ENCODE data around the gene MT1H.
"Not testable (repeated sequence)": the region's sequence is repeated elsewhere in the genome, so short reads cannot be mapped to it uniquely, and the experiment has no call there.

The MT1H gene

DNA sequence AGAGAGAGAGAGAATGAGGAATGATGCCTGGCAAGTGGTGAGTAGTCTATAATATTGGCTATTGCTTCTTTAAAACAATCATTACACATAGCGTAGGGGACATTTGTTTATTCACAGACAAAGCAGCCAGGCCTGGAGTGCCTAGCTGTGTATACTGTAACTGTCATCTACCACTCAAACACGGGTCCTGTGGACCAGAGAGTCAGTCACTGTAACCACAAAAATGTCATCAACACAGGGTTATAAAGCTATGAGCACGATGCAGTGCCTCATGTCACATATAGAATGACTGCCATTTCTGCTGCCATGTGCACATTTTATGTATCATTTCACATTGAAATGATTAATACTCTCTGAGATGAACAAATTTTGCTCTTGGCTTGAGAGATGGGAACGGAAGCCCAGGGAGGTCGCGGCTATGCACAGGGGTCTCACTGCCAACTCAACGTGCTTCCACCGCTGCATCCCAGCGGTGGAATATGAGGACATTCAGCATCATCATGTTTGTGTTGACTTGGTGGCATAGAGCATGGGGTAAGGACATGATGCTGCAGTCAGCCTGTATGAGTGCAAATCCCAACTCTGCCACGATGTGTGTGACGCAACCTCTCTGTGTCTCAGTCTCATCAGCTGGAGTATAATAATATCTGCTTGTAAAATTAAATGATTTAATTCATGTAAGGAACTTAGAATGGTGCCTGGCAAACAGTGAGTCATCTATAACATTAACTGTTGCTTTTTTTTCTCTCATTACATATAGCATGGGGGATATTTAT, 3.3 kb downstream of the MT1H start:
- Histone ChIP-seq H3K9ac (no peak overlapping the region), H3K4me3 (IDR thresholded peaks at IDR 0.05; ENCODE audit: insufficient read depth, low read depth, low read length) (no peak overlapping the region), H3K4me1 (ENCODE audit: low read depth, poor library complexity, severe bottlenecking) (no peaks in the 10 kb centered on the region), H3K4me2 (no peak overlapping the region), H3K79me2 (ENCODE audit: insufficient read depth, low read depth) (no peaks in the 10 kb centered on the region), H4K20me1 (ENCODE audit: insufficient read depth) (no peaks in the 10 kb centered on the region), H3K36me3 (ENCODE audit: insufficient read depth) (no peaks in the 10 kb centered on the region), H3K27ac (no peak overlapping the region), H2AFZ (ENCODE audit: low read depth) (no peak overlapping the region), H3K27me3 (ENCODE audit: insufficient read depth, low read depth) (peaks cover 13% of the 10 kb centered on the region; the same call in 1 of the 2 replicates)
- no peak for TF ChIP-seq CTCF (conservative IDR thresholded peaks at IDR 0.05; ENCODE audit: low read depth, low read length)

- H3K4me3 ChIP-seq (IDR thresholded peaks at IDR 0.05; ENCODE audit: insufficient read depth, low read depth, low read length): no peak overlapping the region
- no peaks in the 10 kb centered on the region for H4K20me1 ChIP-seq (ENCODE audit: insufficient read depth)
- H3K79me2 ChIP-seq (ENCODE audit: insufficient read depth, low read depth): no peaks in the 10 kb centered on the region
- TF ChIP-seq CTCF (conservative IDR thresholded peaks at IDR 0.05; ENCODE audit: low read depth, low read length): no peak
- no peak overlapping the region for H3K9ac ChIP-seq
- peaks cover 13% of the 10 kb centered on the region; the same call in 1 of the 2 replicates for H3K27me3 ChIP-seq (ENCODE audit: insufficient read depth, low read depth)
- no peaks in the 10 kb centered on the region for H3K36me3 ChIP-seq (ENCODE audit: insufficient read depth)
- H3K4me2 ChIP-seq: no peak overlapping the region
- H2AFZ ChIP-seq (ENCODE audit: low read depth): no peak overlapping the region
- H3K4me1 ChIP-seq (ENCODE audit: low read depth, poor library complexity, severe bottlenecking): no peaks in the 10 kb centered on the region
- no peak overlapping the region for H3K27ac ChIP-seq
These were observed 4.3 kb downstream of the MT1H start for GRCh38 chr16:56673921-56674320.

- H3K4me2 ChIP-seq; H3K27me3 ChIP-seq (ENCODE audit: insufficient read depth, low read depth): not testable (repeated sequence)
These were observed 5.0 kb downstream of the MT1H start for GRCh38 chr16:56674570-56674969.

GRCh38 chr16:56675685-56676210, 6.1 kb downstream of the MT1H start:
- Histone ChIP-seq H3K9ac (no peak overlapping the region), H3K4me1 (ENCODE audit: low read depth, poor library complexity, severe bottlenecking) (no peaks in the 10 kb centered on the region), H3K27me3 (ENCODE audit: insufficient read depth, low read depth) (0 out of 2 replicates have a peak, but pooled peaks cover 4% of the 10 kb centered on the region), H3K79me2 (ENCODE audit: insufficient read depth, low read depth) (no peaks in the 10 kb centered on the region), H4K20me1 (ENCODE audit: insufficient read depth) (no peaks in the 10 kb centered on the region), H2AFZ (ENCODE audit: low read depth) (no peak overlapping the region), H3K4me2 (no peak overlapping the region), H3K36me3 (ENCODE audit: insufficient read depth) (no peaks in the 10 kb centered on the region), H3K27ac (no peak overlapping the region), H3K4me3 (IDR thresholded peaks at IDR 0.05; ENCODE audit: insufficient read depth, low read depth, low read length) (no peak overlapping the region)
- TF ChIP-seq CTCF (conservative IDR thresholded peaks at IDR 0.05; ENCODE audit: low read depth, low read length): no peak

More at GRCh38 chr16:56674570-56674969, 5.0 kb downstream of the MT1H start:
- H3K36me3 ChIP-seq (ENCODE audit: insufficient read depth); H2AFZ ChIP-seq (ENCODE audit: low read depth); H3K4me3 ChIP-seq (IDR thresholded peaks at IDR 0.05; ENCODE audit: insufficient read depth, low read depth, low read length); H3K27ac ChIP-seq; H3K4me1 ChIP-seq (ENCODE audit: low read depth, poor library complexity, severe bottlenecking); H4K20me1 ChIP-seq (ENCODE audit: insufficient read depth); H3K79me2 ChIP-seq (ENCODE audit: insufficient read depth, low read depth); H3K9ac ChIP-seq: not testable (repeated sequence)

DNA sequence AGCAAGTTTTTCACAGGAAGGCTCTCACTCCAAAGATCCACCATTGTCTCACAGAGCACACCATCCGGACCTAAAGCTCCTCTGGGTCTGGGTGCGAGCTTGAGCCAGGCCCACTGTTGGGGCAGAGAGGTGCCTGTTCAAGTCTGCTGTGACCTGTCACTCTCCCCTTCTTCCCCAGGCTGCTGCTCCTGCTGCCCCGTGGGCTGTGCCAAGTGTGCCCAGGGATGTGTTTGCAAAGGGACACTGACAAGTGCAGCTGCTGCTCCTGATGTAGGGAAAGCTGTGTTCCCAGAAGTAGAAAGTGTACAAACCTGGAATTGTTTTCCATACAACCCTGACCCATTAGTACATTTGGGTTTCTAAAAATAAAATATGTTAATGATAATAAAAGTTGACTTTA, 7.9 kb downstream of the MT1H start:
- no peaks in the 10 kb centered on the region for H3K36me3 ChIP-seq (ENCODE audit: insufficient read depth)
- H3K27ac ChIP-seq: no peak overlapping the region
- no peak overlapping the region for H3K4me3 ChIP-seq (IDR thresholded peaks at IDR 0.05; ENCODE audit: insufficient read depth, low read depth, low read length)
- H3K4me1 ChIP-seq (ENCODE audit: low read depth, poor library complexity, severe bottlenecking): no peaks in the 10 kb centered on the region
- no peak for TF ChIP-seq CTCF (conservative IDR thresholded peaks at IDR 0.05; ENCODE audit: low read depth, low read length)
- H3K79me2 ChIP-seq (ENCODE audit: insufficient read depth, low read depth): no peaks in the 10 kb centered on the region
- H3K27me3 ChIP-seq (ENCODE audit: insufficient read depth, low read depth): no peaks in the 10 kb centered on the region
- H2AFZ ChIP-seq (ENCODE audit: low read depth): no peak overlapping the region
- no peak overlapping the region for H3K4me2 ChIP-seq
- no peak overlapping the region for H3K9ac ChIP-seq
- H4K20me1 ChIP-seq (ENCODE audit: insufficient read depth): no peaks in the 10 kb centered on the region
